ENCODE results near the gene PADI1.

PADI1 gene

GRCh38 chr1:17194615-17195528 lies 10.1 kb upstream of the PADI1 start:
- H2AFZ ChIP-seq (ENCODE audit: low read depth, low read length, severe bottlenecking): no peak overlapping the region
- H3K36me3 ChIP-seq (ENCODE audit: low read length): no peaks in the 10 kb centered on the region
- no peaks in the 10 kb centered on the region for H3K9me3 ChIP-seq (ENCODE audit: insufficient read depth, low read length)
- H3K4me2 ChIP-seq (ENCODE audit: low read depth, low read length, poor library complexity, severe bottlenecking): no peak overlapping the region
- no peak overlapping the region for H3K4me3 ChIP-seq (ENCODE audit: insufficient read depth, low read length, poor library complexity, severe bottlenecking)
- H3F3A ChIP-seq (ENCODE audit: insufficient read depth): no peaks in the 10 kb centered on the region
- no peak overlapping the region for H3K27ac ChIP-seq (ENCODE audit: low read depth, low read length)
- H3K9ac ChIP-seq (ENCODE audit: low read length): no peak overlapping the region
- H3K27me3 ChIP-seq (ENCODE audit: low read length): no peaks in the 10 kb centered on the region
- no peaks in the 10 kb centered on the region for H3K9me2 ChIP-seq (replicated peaks; ENCODE audit: insufficient read depth, low read length)
- H3K79me2 ChIP-seq (ENCODE audit: insufficient read depth, low read length): no peaks in the 10 kb centered on the region
- H4K20me1 ChIP-seq (ENCODE audit: low read depth, low read length): no peaks in the 10 kb centered on the region
- TF ChIP-seq, protein P1, sequence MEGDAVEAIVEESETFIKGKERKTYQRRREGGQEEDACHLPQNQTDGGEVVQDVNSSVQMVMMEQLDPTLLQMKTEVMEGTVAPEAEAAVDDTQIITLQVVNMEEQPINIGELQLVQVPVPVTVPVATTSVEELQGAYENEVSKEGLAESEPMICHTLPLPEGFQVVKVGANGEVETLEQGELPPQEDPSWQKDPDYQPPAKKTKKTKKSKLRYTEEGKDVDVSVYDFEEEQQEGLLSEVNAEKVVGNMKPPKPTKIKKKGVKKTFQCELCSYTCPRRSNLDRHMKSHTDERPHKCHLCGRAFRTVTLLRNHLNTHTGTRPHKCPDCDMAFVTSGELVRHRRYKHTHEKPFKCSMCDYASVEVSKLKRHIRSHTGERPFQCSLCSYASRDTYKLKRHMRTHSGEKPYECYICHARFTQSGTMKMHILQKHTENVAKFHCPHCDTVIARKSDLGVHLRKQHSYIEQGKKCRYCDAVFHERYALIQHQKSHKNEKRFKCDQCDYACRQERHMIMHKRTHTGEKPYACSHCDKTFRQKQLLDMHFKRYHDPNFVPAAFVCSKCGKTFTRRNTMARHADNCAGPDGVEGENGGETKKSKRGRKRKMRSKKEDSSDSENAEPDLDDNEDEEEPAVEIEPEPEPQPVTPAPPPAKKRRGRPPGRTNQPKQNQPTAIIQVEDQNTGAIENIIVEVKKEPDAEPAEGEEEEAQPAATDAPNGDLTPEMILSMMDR (IDR thresholded peaks at IDR 0.05; ENCODE audit: insufficient read depth, low read length, poor library complexity, severe bottlenecking): no peak
- no peak for TF ChIP-seq EZH2phosphoT487 (conservative IDR thresholded peaks at IDR 0.05; ENCODE audit: low read length)

GRCh38 chr1:17195731-17196130 lies 9.2 kb upstream of the PADI1 start:
- H3K4me3 ChIP-seq (ENCODE audit: insufficient read depth, low read length, poor library complexity, severe bottlenecking): no peak overlapping the region
- H4K20me1 ChIP-seq (ENCODE audit: low read depth, low read length): no peaks in the 10 kb centered on the region
- H3K27me3 ChIP-seq (ENCODE audit: low read length): no peaks in the 10 kb centered on the region
- H3F3A ChIP-seq (ENCODE audit: insufficient read depth): no peaks in the 10 kb centered on the region
- no peak overlapping the region for H3K4me2 ChIP-seq (ENCODE audit: low read depth, low read length, poor library complexity, severe bottlenecking)
- H2AFZ ChIP-seq (ENCODE audit: low read depth, low read length, severe bottlenecking): no peak overlapping the region
- no peak overlapping the region for H3K9ac ChIP-seq (ENCODE audit: low read length)
- no peaks in the 10 kb centered on the region for H3K79me2 ChIP-seq (ENCODE audit: insufficient read depth, low read length)
- TF ChIP-seq EZH2phosphoT487 (conservative IDR thresholded peaks at IDR 0.05; ENCODE audit: low read length): no peak
- TF ChIP-seq, protein P1 (IDR thresholded peaks at IDR 0.05; ENCODE audit: insufficient read depth, low read length, poor library complexity, severe bottlenecking): no peak
- H3K36me3 ChIP-seq (ENCODE audit: low read length): no peaks in the 10 kb centered on the region
- no peak overlapping the region for H3K27ac ChIP-seq (ENCODE audit: low read depth, low read length)
- H3K9me3 ChIP-seq (ENCODE audit: insufficient read depth, low read length): no peaks in the 10 kb centered on the region
- no peaks in the 10 kb centered on the region for H3K9me2 ChIP-seq (replicated peaks; ENCODE audit: insufficient read depth, low read length)

GRCh38 chr1:17196496-17197185 lies 8.3 kb upstream of the PADI1 start:
- TF ChIP-seq, protein P1 (IDR thresholded peaks at IDR 0.05; ENCODE audit: insufficient read depth, low read length, poor library complexity, severe bottlenecking): no peak
- no peak for TF ChIP-seq EZH2phosphoT487 (conservative IDR thresholded peaks at IDR 0.05; ENCODE audit: low read length)
- Histone ChIP-seq H3K27ac (ENCODE audit: low read depth, low read length) (no peak overlapping the region), H3K9ac (ENCODE audit: low read length) (no peak overlapping the region), H2AFZ (ENCODE audit: low read depth, low read length, severe bottlenecking) (no peak overlapping the region), H3K9me3 (ENCODE audit: insufficient read depth, low read length) (no peaks in the 10 kb centered on the region), H3K4me2 (ENCODE audit: low read depth, low read length, poor library complexity, severe bottlenecking) (no peak overlapping the region), H3K36me3 (ENCODE audit: low read length) (no peaks in the 10 kb centered on the region), H3K4me3 (ENCODE audit: insufficient read depth, low read length, poor library complexity, severe bottlenecking) (no peak overlapping the region), H3K79me2 (ENCODE audit: insufficient read depth, low read length) (no peaks in the 10 kb centered on the region), H3K9me2 (replicated peaks; ENCODE audit: insufficient read depth, low read length) (no peaks in the 10 kb centered on the region), H3F3A (ENCODE audit: insufficient read depth) (no peaks in the 10 kb centered on the region), H4K20me1 (ENCODE audit: low read depth, low read length) (no peaks in the 10 kb centered on the region), H3K27me3 (ENCODE audit: low read length) (no peaks in the 10 kb centered on the region)

Data from SU-DHL-6 (cell line).